ENCODE results near the gene GAL3ST3.
"Not testable (repeated sequence)": the region's sequence is repeated elsewhere in the genome, so short reads cannot be mapped to it uniquely, and the experiment has no call there.

DNA sequence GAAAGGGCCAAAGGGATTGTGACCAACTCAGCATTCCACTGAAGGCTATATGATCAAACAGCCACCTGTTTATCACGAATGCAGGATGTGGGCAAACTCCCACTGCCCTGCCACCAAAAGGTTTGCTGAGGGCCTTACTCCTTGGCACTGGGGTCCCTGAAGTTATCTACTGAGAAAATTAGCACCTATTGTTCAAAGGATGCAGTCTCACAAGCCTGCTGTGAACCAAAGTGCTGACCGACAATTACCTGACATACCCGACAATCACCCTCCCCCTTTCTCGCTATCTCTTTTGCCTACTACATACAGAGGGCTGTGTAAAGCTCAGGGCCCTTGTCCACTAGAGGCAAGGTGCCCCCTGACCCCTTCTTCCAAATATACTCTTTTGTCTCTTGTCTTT, 38.9 kb downstream of the GAL3ST3 start:
- TF ChIP-seq, protein P1, sequence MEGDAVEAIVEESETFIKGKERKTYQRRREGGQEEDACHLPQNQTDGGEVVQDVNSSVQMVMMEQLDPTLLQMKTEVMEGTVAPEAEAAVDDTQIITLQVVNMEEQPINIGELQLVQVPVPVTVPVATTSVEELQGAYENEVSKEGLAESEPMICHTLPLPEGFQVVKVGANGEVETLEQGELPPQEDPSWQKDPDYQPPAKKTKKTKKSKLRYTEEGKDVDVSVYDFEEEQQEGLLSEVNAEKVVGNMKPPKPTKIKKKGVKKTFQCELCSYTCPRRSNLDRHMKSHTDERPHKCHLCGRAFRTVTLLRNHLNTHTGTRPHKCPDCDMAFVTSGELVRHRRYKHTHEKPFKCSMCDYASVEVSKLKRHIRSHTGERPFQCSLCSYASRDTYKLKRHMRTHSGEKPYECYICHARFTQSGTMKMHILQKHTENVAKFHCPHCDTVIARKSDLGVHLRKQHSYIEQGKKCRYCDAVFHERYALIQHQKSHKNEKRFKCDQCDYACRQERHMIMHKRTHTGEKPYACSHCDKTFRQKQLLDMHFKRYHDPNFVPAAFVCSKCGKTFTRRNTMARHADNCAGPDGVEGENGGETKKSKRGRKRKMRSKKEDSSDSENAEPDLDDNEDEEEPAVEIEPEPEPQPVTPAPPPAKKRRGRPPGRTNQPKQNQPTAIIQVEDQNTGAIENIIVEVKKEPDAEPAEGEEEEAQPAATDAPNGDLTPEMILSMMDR (IDR thresholded peaks at IDR 0.05; ENCODE audit: low read length): not testable (repeated sequence)
- not testable (repeated sequence) for TF ChIP-seq EZH2 (IDR thresholded peaks at IDR 0.05; ENCODE audit: borderline replicate concordance, low read length)

All from OCI-LY1 (cell line).